Stomach smooth muscle (tissue), 2 donors: Measurements from ENCODE around the gene CNNM4.

Experiments
- H3K27ac ChIP-seq: one replicate; pipeline ENCODE4 v1.7.0; 2013; ENCODE audit warnings: mild to moderate bottlenecking, low read length, inconsistent platforms
- H3K27me3 ChIP-seq, 2 donors: one replicate each; pipeline ENCODE4 v1.7.0; 2013; ENCODE audit warnings: low read length in 2 of 2; ENCODE audit not compliant: insufficient read depth in 2 of 2, control insufficient read depth in 1 of 2
- H3K36me3 ChIP-seq, 2 donors: one replicate each; pipeline ENCODE4 v1.7.0; 2013; ENCODE audit warnings: low read length in 2 of 2; ENCODE audit not compliant: control insufficient read depth in 2 of 2, insufficient read depth in 2 of 2
- H3K4me1 ChIP-seq: one replicate; pipeline ENCODE4 v1.7.0; 2013; ENCODE audit warnings: low read length; ENCODE audit not compliant: control insufficient read depth, insufficient read depth
- H3K4me3 ChIP-seq, 2 donors: one replicate each; pipeline ENCODE4 v1.7.0; 2013; ENCODE audit warnings: low read length in 2 of 2
- H3K9ac ChIP-seq, 2 donors: one replicate each; pipeline ENCODE4 v1.7.0; 2013; ENCODE audit warnings: low read length in 2 of 2, mild to moderate bottlenecking in 1 of 2
- H3K9me3 ChIP-seq, 2 donors: one replicate each; pipeline ENCODE4 v1.7.0; 2013; ENCODE audit warnings: low read length in 2 of 2; ENCODE audit not compliant: control insufficient read depth in 2 of 2
- donor health status: healthy.
- donor health status: Pancreatic carcinoma.

Gene CNNM4

DNA sequence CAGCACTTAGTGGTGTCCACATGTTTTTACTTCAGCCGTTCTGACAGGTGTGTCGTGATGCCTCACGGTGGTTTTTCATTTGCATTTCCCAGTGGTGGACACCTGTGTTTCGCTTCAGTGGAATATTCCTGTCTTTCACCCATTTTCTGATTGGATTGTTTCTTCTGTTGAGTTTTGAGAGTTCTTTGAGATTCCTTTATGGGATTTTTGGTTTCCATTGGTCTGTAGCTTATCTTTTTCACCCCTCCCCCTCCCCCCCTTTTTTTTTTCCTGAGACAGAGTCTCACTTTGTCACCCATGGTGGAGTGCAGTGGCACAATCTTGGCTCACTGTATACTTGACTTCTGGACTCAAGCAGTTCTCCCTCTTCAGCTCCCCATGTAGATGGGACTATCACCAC is 75.1 kb downstream of the CNNM4 start:
- Histone ChIP-seq H3K4me1 (peaks cover 8% of the 10 kb centered on the region), H3K4me3 (no peak overlapping the region), H3K27me3 (no peaks in the 10 kb centered on the region), H3K9me3 (no peaks in the 10 kb centered on the region), H3K27ac (no peak overlapping the region), H3K9ac (no peak overlapping the region), H3K36me3 (peaks cover 16 to 34% of the 10 kb centered on the region in 2 donors)

DNA sequence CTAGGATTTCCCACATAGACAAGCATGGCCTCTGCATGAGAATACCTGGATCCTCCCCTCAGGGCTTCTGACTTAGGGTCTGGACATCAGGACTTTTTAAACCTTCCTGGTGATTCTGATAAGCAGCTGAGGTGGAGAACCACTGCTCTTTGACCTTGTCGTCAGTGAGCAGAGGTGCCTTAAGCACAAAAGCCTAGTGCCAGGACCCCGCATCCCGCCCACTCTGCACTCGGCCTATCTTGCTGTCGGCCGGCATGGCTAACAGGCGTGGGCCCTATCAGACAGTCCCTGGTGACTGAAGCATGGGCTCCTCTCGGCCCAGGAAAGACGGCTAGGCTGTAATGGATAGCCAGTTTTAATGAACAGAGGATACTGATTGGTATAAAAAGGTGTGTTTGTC is 76.9 kb downstream of the CNNM4 start:
- no peak overlapping the region for H3K27ac ChIP-seq
- no peaks in the 10 kb centered on the region for H3K9me3 ChIP-seq
- H3K27me3 ChIP-seq = no peaks in the 10 kb centered on the region
- no peak overlapping the region for H3K4me3 ChIP-seq
- H3K36me3 ChIP-seq = peaks cover 6 to 21% of the 10 kb centered on the region in 2 donors
- peaks cover 8% of the 10 kb centered on the region for H3K4me1 ChIP-seq
- H3K9ac ChIP-seq = no peak overlapping the region

DNA sequence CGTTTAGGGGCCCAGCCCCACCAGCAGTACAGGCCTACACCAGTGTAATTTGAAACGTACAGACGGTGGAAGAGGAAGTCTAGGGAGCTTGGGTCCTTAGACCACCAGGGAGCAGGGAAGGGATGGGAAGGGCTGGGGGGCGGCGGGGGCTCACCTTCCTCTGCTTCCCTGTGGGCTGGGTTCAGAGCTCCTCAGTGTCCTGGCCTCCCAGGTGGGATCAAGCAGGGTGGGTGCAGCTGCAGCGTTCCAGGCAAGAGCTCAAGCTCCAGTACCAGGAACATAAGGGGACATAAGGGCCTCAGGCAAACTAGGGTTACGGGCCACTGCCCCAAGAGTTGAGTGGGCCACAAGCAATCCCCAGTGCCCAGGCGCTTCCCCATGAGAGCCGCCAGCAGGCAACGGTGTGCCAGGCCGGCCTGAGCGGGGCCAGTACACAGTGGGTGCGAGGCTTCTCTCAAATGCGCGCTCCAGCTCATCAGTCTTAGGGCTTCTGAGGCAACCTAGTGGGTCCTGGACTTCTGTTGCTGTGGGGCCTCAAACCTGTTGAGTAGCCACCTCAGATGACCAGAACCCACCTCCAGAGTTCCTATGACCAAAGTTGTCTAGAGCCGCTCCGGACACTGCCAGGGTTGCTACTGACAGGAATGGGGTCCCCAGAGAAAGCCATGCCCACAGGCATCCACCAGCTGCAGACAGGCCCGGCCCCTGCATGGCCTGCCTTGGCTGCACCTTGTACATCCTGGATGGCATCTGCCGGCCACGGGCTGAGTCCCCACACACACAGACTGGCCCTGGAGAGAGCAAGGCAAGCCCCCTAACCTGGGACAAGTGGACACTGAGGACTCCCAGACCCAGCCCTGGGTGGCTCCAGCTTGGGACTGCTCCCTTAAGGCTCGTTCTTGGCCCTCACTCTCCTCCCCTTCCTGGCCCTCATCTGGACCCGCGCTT is 77.9 kb downstream of the CNNM4 start:
- Histone ChIP-seq H3K9me3 (no peaks in the 10 kb centered on the region), H3K4me1 (peaks cover 5% of the 10 kb centered on the region), H3K9ac (no peak overlapping the region), H3K27ac (no peak overlapping the region), H3K36me3 (peaks cover 3 to 18% of the 10 kb centered on the region in 2 donors), H3K4me3 (no peak overlapping the region), H3K27me3 (no peaks in the 10 kb centered on the region)

DNA sequence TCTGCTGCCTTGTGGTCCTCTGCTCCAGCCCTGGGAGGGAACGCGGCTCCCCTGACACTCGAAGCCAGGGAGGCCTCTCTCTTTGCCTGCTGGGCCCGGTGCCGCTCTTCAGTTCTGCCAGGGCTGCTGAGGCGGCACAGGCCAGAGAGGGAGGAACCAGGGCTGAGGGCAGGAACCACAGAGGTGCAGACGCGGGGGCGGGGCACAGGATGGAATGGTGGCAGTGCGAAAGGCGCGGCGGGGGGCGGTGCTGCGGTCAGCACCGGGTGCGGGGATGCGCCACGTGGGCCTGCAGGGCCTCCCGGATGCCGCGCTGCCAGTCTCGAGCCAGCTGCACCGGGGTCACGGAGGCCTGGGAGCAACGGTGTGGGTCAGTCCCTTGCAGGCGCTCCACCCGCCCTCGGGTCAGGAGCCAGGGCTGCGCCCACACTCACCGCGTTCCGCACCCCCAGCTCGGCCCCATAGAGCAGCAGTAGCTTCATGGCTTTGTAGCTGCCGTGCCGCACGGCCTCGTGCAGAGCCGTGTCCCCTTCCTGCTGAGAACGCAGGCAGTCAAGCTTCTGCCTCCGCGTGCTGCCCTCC is 78.7 kb downstream of the CNNM4 start:
- H3K27me3 ChIP-seq = no peaks in the 10 kb centered on the region
- H3K9ac ChIP-seq = no peak overlapping the region
- no peak overlapping the region for H3K4me3 ChIP-seq
- no peak overlapping the region for H3K27ac ChIP-seq
- H3K9me3 ChIP-seq = no peaks in the 10 kb centered on the region
- H3K4me1 ChIP-seq = peaks cover 5% of the 10 kb centered on the region
- peaks cover 3 to 18% of the 10 kb centered on the region in 2 donors for H3K36me3 ChIP-seq

DNA sequence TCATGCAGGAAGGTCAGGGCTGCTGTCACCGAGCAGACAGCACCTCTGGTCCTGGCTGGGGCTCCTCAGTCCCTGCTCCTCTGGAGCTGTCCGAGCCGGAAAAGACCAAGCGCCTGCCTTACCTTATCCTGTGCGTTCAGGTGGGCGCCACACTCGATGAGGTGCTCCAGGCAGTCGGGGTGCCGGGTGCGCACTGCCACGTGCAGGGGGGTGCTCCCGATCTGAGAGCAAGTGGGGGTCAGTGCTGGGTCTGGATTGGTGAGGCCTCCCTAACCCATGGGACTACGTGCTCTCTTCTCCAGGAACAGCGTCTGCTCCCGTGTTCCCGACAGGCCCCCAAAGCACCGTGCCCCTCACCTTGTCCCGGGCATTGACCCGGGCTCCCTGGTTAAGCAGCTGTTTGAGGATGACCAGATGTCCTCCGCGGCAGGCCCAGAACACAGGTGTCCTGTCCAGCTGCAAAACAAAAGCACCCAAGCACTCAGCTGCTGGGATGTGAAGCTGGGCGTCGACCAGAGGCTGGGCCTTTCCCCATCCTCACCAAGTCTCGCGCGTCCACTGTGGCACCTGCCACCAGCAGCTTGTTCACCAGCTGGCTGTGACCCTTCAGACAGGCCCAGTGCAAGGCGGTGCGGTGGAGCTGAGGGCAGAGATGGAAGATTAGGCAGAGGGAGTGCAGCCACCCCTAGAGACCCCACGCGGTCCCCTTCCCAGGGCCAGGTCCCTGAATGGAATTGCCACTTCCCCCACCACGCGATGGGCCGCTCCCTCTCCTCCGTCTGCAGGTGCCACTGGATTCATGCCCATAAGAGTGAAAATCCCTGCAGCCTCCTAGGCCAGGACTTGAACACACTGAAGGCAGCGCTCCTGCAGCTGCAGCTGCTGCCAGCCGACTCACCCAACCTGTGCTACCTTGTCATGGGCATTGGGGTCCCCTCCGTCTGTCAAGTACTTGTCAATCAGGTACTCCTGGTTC is 79.5 kb downstream of the CNNM4 start:
- H3K9ac ChIP-seq = no peak overlapping the region
- H3K4me3 ChIP-seq = no peak overlapping the region
- H3K27me3 ChIP-seq = no peaks in the 10 kb centered on the region
- no peaks in the 10 kb centered on the region for H3K9me3 ChIP-seq
- H3K36me3 ChIP-seq = peaks cover 7 to 13% of the 10 kb centered on the region in 2 donors
- H3K4me1 ChIP-seq = peaks cover 5% of the 10 kb centered on the region
- no peak overlapping the region for H3K27ac ChIP-seq

DNA sequence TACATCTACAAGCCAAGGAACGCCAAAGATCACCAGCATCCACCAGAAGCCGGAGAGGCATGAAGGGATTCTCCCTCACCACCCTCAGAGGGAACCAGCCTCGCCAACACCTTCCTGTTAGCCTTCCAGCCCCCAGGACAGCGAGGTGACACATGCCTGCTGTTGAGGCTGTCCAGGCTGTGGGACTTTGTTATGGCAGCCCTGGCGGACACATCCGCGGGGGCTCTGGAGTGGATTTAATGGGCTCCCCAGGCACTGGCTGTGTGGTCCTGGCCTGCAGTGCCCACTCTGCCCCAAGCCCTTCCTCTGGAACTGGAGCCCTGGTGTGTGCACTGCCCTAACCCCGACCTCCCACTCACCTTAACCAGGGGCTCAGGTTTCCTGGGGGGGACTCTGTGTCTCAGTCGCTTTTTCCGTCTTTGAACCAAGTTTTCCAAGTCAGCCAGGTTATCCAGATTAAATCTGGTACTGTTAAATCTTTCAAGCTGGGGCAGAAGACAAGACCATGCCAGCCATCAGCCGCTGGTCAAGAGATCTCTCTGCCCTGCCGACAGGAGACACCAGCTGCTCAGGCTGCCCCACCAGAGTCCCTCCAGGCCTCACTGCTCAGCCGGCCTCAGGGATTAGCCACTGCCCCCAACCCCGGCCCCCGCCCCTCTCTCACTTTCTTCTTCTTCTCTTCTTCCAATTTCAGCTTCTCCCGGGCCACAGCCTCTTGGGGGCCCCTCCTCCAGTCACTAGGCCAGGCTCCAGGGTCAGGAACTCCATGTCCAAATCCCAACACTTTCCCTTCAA is 81.2 kb downstream of the CNNM4 start:
- Histone ChIP-seq H3K9me3 (no peaks in the 10 kb centered on the region), H3K27ac (no peak overlapping the region), H3K4me1 (peaks cover 5% of the 10 kb centered on the region), H3K27me3 (no peaks in the 10 kb centered on the region), H3K36me3 (peaks cover 11 to 20% of the 10 kb centered on the region in 2 donors), H3K9ac (no peak overlapping the region), H3K4me3 (no peak overlapping the region)

DNA sequence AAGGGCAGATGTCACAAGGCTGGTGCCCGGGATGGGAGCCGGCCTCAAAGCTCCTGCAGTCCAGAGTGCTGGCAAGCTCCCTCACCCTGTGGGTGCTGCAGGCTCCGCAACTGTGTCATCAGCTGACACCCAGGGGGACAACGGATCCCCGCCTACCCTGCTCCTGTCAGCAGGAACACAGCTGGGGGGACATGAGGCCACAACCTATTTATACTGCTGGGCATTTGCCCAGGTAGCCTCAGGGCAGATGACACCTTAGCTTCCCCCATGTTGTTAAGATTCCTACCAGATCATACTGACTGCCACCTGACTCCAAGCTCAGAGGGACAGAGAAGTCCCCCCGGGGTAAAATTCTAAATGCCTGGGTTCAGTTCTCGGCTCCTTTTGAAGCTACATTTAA is 81.9 kb downstream of the CNNM4 start:
- no peak overlapping the region for H3K27ac ChIP-seq
- H3K9ac ChIP-seq = no peak overlapping the region
- H3K4me3 ChIP-seq = no peak overlapping the region

DNA sequence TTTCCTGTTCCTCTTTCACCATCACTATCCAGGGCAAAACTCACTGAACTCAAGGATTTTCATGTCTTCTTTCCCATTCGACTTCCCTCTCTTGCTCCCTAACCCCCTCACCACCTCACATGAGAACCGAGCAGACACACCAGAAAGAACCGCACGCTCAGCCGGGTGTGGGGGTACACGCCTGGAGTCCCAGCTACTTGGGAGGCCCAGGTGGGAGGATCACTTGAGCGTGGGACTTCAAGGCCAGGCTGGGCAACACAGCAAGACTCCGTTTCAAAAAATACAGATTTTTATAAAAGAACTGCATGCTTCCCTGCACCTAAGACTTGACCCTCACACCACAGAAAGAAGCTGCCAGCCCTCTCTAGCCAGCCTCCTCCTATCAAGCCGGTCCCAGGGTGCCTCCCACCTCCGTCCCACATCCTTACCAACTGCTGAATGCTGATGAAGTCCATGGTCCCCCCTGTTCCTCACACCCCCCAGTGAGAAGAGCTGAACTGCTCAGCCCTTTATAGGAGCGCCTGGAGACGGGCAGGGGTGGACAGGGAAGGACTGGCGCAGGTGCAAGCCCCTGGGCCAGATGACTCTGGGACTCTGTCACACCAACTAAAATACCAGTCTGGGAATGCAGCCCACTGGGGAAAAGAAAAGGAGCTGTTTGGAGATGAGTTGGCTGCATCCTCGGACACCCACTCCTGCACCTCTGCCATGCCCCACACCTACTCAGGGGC is 83.0 kb downstream of the CNNM4 start, which contains the start of gene ANKRD23:
Gene ANKRD23 (minus strand): TSS at position 484 of the 731 bp plus-strand sequence. CDS start 29 bp downstream, at position 455.
- no peak within 1 kb of the TSS for H3K4me3 ChIP-seq
- H3K9me3 ChIP-seq = no peaks in the 10 kb centered on the region
- H3K36me3 ChIP-seq = peaks cover 16 to 20% of the 10 kb centered on the region in 2 donors
- no peak within 1 kb of the TSS for H3K27ac ChIP-seq
- no peak within 1 kb of the TSS for H3K9ac ChIP-seq
- H3K4me1 ChIP-seq = peaks cover 5% of the 10 kb centered on the region
- H3K27me3 ChIP-seq = no peaks in the 10 kb centered on the region

More for the DNA sequence above, 81.9 kb downstream of the CNNM4 start:
- peaks cover 5% of the 10 kb centered on the region for H3K4me1 ChIP-seq
- no peaks in the 10 kb centered on the region for H3K9me3 ChIP-seq
- H3K27me3 ChIP-seq = no peaks in the 10 kb centered on the region
- peaks cover 13 to 18% of the 10 kb centered on the region in 2 donors for H3K36me3 ChIP-seq

DNA sequence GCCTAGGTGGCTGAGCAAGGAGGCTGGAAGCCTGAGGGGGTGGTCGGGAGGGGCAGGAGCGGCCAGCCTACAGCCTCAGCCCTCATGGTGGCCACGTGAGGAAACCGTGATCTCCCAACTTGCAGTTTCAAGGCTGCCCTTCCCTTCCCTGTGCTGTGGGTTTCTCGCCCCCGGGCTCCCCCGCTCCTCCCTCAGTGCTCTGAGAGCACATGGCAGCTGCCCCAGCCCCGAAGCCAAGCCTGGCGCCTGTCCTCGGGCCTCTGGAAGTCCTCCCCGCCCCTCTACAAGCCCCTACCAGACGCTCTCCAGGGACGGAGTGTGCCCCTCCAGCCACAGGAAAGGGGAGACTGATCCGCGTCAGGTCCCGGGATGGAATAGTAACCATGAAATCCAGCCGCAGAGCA is 83.7 kb downstream of the CNNM4 start:
- no peak overlapping the region for H3K4me3 ChIP-seq
- H3K9me3 ChIP-seq = no peaks in the 10 kb centered on the region
- H3K27ac ChIP-seq = no peak overlapping the region
- H3K4me1 ChIP-seq = peaks cover 4% of the 10 kb centered on the region
- no peak overlapping the region for H3K9ac ChIP-seq
- peaks cover 16 to 20% of the 10 kb centered on the region in 2 donors for H3K36me3 ChIP-seq
- H3K27me3 ChIP-seq = no peaks in the 10 kb centered on the region
